Adipose tissue (tissue), 3 donors: ENCODE data around the gene GINS2. TPM values are rescaled to one million over a fixed set of nuclear protein-coding genes. Genes with fewer than 3 reads are reported as not detected.

Experiments used
- H3K27ac ChIP-seq: one replicate; pipeline ENCODE4 v1.5.1; 2013; ENCODE audit warnings: low read depth, low read length
- WGBS, 3 donors: extraction: QIAGEN DNeasy Blood & Tissue Kit; methylation state at CpG; one replicate each; pipeline ENCODE4 v1.1.7; 2013; 5-methylcytosine and 5-hydroxymethylcytosine counted together
- polyA plus RNA-seq, 3 donors: library from polyadenylated mRNA; stranded (reverse); fragments of 200-250 nt; gene quantifications; one replicate each; pipeline ENCODE4 v1.2.3, GENCODE V29; 2013
- donor health status: healthy with polysubstance abuse.
- donor health status: Bipolar disorder and iron deficiency.
- donor health status: healthy.

The GINS2 gene
- polyA plus RNA-seq, 3 donors = 0.22 to 1.1 (median 0.62) TPM

DNA sequence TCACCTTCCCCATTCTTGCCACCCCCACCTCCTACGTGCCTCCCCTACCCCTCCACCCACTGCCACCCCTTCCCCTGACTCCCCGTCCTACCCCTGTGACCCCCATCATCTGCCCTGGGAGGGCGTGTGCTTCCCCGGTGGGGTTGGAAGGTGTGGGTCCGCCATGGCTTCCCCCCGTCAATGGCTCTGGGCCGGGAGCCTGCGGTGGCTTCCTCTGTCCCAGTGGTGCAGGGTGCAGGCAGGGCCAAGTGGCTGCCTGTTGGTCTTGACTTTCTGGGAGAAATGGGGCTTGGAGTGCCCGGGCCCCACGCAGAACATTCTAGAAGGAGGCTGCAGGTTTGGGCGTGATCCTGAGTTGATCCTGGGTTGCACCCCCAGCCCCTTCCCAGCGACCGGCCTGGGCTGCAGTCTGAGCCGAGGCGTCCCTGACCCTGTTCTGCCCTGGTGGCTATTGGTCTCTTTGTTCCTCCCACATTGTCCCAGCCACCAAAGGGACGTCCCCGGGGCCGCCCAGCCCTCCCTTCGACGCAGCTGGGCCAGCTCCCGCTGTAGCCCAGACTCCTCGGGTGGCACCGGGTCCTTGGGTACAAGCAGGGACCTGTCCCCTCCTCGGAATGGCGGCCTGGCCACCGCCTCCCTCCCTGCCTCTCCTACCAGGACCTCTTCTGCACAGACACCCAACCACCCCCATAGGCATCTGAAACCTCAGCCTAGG lies 49.9 kb downstream of the GINS2 start:
- no peak overlapping the region for H3K27ac ChIP-seq

DNA sequence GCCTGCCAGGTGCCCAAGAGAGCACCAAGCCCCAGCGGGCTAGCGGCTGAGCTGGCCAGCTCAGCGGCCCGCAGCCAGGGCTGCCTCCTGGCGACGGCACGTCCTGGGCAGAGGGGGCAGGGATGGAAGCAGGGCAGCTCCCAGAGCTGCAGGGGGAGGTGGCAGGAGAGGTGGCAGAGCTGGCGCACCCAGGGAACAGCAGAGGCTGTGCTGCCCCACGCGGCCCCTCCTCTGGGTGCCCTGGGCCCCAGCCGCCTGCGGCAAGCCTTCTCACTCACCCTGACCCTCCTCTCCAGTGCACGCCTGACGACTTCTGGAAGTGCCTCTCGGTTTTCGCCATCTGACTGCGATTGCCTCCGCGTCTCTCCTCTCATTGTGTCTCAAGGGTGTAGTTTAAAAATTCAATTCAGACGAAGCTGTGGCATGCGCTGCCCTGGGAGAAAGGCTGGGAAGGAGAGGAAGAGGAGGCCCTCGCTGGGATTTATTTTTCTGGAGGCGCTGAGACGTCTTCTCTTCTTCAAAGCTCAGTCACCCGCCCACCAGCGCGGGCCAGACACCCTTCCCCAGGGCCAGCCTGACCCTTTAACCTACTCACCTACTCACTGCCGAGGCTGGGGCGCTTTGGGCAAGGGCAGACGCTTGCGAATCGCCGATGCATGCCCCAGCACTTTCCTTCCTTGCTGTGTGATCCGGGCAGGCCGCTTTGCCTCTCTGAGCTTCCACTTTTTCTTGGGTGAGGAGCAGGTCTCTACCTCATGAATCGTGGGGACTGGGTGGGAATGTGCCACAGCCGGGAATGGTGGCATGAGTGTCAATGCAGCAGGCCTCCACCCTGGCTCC lies 50.7 kb downstream of the GINS2 start:
- 58 to 85% (median 69%) methylated on average over 31 to 37 of the region's 37 CpGs for WGBS, 3 donors

More for the DNA sequence above, 49.9 kb downstream of the GINS2 start:
- 51 to 88% (median 79%) methylated on average over 25 to 26 of the region's 26 CpGs for WGBS, 3 donors

DNA sequence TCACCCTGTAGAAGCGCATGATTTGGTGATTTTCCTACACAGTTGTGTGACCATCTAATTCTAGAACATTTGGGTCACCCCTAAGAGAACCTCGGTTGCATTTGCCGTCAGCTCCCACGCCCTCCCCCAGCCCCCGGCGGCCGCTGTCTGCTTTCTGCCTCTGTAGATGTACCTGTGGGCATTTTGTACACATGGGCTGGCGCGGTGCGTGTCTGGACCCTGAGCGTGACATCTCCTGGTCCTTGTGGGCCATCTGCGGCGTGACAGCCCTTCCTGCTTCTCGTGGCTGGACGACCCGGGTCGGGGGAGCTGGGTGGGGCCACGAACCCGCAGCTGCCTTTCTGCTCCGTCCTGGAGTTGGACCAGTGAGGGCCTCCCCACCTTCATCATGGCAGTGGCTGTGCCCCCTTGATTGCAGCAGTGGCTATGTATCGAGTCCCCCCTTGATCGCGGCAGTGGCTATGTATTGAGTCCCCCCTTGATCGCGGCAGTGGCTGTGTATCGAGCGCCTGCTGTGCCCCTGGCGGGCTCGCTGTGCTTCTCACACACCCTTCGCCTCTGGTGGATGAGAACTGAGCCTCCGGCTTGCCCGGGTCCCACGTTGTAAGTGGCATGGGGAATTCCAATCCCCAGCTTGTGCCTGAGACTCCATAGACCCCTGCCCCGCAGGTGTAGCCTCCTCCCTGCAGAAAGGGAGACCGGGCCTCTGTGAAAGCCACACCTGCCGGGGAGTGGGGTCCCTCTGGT lies 51.5 kb downstream of the GINS2 start:
- no peak overlapping the region for H3K27ac ChIP-seq
- 72 to 92% (median 90%) methylated on average over 36 of the region's 36 CpGs for WGBS, 3 donors

More for the DNA sequence above, 50.7 kb downstream of the GINS2 start:
- H3K27ac ChIP-seq = no peak overlapping the region

DNA sequence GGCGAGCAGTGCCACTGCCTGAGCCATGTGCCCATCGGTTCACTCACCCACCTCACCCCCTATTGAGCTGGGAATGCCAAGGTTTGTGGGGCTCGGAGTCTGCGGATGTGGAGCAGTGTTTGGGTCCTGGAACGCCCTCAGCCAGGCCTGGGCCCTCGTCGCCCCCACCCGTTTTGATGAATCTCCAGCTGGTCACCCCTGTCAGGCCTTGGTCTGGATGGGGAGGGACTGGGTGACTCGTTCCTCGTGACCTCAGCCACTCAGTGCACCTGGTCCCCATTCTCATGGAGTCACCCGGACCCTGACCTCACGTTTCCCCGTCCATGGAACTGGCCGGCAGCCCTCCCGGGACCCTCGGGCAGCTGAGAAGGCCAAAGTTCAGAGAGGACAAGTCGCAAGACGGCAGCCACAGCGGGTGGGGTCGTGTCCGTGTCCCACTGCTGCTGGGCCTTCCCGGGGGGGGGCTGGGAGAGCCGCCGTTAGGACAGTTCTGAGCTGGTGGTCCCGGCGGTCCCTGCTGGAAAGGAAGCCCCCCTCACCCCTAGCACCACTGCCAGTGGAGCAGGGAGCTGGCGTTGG lies 52.4 kb downstream of the GINS2 start:
- H3K27ac ChIP-seq = no peak overlapping the region
- WGBS, 3 donors = 62 to 87% (median 82%) methylated on average over 24 to 27 of the region's 27 CpGs

DNA sequence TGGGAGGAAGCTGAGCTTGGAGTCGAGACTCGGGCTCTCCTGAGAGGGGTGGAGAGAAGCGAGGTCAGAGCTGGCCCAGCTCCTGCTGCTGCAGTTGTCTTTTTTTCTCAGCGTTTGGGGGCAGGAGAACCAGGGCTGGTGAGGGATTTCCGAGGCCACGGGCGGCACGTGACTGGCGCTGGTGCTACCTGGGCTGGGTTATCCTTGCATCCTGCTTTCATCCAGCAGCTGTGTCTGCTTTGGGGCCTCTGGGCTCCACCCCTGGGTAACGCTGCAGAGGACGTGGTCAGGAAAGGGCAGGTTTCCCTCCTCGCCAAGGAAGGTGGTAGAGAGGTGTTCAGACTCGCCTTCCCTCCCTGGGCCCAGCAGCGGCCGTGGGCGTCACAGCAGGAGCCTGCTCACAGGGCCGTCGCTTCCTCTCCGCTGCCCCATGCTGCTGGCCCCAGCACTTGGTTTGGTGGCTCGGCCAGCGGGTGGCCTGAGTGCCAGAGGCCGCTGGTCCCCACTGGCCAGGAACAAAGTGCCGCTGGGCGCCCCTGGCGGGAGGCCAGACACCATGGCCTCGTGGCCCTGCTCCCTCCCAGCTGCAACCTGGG lies 53.1 kb downstream of the GINS2 start:
- WGBS, 3 donors = 34 to 79% (median 75%) methylated on average over 26 of the region's 26 CpGs

DNA sequence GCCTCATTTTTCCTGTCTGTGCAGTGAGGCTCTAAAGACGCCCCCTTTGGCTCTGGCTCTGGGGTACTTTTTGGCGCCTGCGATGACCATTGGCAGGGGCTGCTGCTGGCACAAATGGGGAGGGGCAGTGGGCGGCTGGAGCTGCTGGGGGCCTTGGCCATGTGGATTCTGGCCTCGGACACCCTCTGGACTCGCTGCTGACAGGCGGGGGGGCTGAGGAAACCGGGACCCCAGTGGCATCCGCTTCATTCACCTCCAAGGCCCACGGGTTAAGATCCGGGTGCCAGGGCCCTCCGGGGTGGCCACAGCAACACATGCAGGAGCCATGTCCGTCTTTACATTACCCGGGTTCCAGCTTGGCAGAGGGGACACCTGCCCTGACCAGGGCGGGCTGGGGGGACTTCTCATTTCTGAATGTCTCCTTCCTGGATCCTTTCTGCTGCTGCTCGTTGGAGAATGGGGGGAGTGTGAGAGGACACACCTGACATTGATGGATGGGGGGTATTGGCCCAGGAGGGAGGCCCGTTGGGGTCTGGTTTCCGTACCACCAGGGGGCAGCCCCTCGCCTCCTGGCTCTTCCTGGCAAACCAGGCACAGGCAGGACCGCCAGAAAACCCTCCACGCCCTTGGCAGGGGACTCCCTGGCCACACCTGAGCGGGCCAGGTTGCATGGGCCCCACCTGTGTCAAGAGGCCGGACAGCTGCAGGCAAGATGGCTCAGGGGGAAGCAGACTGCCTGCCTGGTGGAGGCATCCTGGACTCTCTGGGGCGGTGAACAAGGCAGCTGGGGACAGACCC lies 53.8 kb downstream of the GINS2 start:
- no peak overlapping the region for H3K27ac ChIP-seq
- WGBS, 3 donors = 55 to 88% (median 86%) methylated on average over 24 of the region's 24 CpGs

More for the DNA sequence above, 53.1 kb downstream of the GINS2 start:
- H3K27ac ChIP-seq = no peak overlapping the region

DNA sequence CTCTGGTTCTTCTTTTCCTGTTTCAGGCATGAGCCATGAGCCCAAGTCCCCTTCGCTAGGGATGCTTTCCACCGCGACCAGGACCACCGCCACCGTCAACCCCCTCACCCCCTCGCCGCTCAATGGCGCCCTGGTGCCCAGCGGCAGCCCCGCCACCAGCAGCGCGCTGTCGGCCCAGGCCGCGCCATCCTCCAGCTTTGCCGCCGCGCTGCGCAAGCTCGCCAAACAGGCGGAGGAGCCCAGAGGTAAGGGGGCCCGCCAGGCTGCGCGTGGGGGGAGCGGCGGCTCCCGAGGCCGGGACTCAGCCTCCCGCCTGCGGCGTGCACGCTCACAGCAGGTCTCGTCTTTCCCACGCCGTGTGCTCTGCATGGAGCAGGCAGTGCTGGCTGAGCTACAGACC lies 54.9 kb downstream of the GINS2 start:
- WGBS, 3 donors = 81 to 96% (median 94%) methylated on average over 32 to 35 of the region's 35 CpGs
- no peak overlapping the region for H3K27ac ChIP-seq

DNA sequence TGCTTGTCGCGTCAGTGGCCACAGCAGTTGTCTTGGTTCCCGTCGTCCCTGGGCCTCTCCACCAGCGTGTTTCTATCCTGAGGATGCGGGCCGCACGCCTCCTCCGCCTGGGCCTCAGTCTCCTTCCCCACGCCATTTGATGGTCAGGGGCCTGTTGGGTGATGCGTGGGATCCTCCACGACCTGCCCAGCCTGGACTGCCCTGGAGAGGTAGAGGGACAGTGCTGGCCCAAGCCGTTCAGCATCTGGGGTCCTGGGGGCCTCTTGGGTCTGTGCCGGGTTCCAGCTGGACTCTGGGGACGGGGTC lies 55.4 kb downstream of the GINS2 start:
- WGBS, 3 donors = 78 to 96% (median 91%) methylated on average over 15 of the region's 15 CpGs
- H3K27ac ChIP-seq = no peak overlapping the region

DNA sequence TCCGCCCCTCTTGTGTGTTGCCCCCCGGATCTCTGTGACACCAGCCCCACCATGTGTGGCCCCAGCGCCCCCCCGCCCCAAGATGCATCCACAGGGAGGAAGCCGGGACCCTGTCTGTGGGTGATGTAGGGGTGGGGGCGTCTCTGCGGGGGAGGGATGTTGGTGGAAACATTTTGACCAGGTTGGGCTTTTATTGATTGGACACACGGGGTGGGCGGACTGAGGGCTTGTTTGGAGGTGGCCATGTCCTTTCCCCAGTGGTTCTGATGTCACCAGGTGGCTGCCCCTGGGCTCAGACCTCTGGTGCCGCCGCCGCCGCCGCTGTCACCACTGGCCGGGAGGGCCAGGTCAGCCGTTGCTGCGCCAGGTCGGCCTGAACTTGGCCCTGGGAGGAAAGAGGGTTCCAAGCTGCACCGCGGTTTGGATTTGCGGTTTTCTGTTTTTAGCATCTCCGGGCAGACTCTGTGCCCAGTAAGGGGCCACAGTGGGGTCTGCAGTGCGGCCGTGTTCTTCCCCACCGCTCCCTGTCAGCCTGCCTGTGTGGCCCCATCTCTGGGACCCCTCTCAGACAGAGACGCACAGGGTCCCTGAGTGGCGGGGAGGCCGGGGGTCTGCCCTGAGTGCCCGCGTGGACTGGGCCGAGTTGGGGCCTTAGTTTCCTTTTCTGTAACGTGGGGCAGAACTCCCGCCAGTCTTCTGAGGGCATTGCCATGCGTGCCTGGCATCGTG lies 55.9 kb downstream of the GINS2 start:
- 76 to 92% (median 90%) methylated on average over 34 to 35 of the region's 35 CpGs for WGBS, 3 donors
- H3K27ac ChIP-seq = no peak overlapping the region

DNA sequence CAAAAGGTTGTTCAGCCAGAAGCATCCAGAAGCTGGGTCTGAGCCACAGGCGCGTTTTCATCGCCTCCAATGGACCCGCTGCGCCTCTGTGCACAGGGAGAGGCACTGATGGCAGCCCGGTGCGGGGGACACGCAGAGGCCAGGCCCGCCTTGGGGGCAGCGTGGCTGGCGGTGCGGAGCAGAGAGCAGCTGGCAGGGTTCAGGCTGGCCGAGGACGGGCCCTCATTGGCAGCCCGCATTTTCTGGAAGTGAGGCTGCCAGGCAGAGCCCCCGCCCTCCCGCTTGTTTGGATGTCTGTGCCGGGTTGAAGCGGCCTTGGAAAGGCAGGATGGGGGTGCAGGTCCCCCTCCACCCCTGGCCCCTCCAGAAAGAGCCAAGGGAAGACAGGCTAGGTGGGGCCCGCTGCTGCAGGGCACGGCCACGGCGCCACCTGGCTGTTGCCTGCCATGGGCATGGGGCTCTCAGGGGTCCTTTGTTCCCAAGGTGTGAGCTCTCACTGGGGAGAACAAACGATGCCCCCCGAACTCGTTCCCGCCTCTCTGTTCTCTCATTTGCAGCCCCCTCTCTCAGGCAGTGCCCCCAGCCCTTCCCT lies 56.9 kb downstream of the GINS2 start:
- no peak overlapping the region for H3K27ac ChIP-seq
- WGBS, 3 donors = 61 to 93% (median 82%) methylated on average over 23 to 27 of the region's 27 CpGs

DNA sequence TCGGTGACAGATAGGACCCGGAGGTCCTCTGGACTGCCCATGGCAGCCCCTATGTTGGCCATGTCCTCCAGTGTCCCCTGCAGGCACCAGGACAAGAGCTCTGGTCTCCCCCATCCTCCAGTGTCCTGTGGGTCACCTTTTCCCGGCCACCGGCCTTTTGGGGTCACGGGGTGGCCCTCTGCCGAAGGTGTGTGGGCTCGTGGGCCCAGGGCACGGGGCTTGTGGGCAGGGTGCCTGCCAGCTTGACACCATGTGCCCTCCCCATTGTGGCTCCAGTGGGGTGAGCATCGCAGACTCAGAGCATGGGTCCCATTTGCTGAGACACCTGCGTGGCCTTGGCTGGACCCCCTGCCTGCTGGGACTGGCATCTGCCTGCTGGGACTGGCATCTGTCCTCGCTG lies 57.5 kb downstream of the GINS2 start:
- H3K27ac ChIP-seq = no peak overlapping the region
- 83 to 94% (median 92%) methylated on average over 10 to 11 of the region's 11 CpGs for WGBS, 3 donors

DNA sequence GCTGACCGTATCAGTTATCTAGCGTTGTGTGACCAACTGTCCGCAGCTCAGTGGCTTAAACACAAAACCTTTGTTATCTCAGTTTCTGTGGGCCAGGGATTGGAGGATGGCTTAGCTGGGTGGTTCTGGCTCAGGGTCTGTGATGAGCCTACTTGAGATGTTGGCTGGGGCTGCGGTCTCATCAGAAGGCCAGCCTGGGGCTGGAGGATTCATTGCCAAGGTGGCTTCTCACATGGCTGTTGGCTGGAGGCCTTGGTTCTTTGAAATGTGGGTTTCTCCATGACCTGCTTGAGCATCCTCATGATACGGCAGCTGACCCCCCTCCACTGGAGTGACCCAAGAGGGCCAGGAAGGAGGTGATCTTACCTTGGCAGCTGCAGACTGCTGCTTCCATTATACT lies 58.9 kb downstream of the GINS2 start:
- 92 to 97% (median 96%) methylated on average over 5 of the region's 5 CpGs for WGBS, 3 donors
- H3K27ac ChIP-seq = no peak overlapping the region

DNA sequence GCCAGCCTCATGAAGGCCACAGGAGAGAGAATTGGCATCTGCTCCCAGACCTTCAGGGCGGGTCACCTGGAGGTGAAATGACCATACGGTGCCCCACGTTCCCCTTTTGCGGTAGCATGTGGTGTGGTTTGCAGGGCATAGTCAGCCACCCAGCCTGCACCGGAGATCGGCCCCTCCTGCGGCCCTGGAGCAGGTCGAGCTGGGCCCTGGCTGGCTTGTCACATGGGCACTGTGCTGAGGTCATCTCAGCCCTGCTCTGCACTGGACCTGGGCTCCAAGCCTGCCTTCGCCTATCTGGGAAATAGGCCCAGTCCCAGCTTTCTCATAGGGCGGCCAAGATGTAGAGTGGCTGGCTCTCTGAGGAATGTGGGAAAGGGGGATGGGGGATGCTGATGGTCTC lies 59.4 kb downstream of the GINS2 start:
- H3K27ac ChIP-seq = no peak overlapping the region
- 95 to 97% (median 97%) methylated on average over 10 of the region's 10 CpGs for WGBS, 3 donors

DNA sequence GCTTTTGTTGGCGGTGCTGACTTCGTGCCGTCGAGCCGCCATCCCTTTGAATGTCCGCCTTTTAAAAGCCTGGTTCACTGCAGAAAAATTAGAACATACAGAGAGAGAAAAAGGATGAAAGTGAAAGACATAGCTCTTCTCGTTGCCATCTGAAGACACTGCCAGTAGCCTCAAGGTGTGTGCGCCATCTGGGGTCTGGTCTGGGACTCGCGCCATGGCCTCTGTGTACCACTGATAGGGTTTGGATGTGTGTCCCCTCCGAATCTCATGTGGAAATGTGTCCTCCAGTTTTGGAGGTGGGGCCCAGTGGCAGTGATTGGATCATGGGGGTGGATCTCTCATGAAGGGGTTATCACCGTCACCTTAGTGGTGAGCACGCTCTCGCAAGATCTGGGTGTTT lies 60.1 kb downstream of the GINS2 start:
- H3K27ac ChIP-seq = no peak overlapping the region
- WGBS, 3 donors = 95 to 97% (median 95%) methylated on average over 14 of the region's 14 CpGs

DNA sequence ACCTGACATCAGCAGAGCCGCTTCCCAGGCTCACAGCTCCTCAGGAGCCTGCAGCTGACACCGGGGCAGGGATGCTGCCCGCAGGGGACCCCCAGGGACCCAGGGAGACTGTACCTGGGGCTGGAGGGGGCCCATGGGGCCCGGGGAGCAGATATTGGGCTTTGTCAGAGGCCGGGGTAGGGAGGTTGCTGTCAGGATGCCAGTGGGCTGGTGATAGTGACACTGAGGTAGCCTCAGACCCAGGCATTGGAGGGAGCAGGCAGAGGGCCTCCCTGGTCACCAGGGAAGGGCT lies 60.5 kb downstream of the GINS2 start:
- no peak overlapping the region for H3K27ac ChIP-seq
- 78 to 95% (median 87%) methylated on average over 5 of the region's 5 CpGs for WGBS, 3 donors

DNA sequence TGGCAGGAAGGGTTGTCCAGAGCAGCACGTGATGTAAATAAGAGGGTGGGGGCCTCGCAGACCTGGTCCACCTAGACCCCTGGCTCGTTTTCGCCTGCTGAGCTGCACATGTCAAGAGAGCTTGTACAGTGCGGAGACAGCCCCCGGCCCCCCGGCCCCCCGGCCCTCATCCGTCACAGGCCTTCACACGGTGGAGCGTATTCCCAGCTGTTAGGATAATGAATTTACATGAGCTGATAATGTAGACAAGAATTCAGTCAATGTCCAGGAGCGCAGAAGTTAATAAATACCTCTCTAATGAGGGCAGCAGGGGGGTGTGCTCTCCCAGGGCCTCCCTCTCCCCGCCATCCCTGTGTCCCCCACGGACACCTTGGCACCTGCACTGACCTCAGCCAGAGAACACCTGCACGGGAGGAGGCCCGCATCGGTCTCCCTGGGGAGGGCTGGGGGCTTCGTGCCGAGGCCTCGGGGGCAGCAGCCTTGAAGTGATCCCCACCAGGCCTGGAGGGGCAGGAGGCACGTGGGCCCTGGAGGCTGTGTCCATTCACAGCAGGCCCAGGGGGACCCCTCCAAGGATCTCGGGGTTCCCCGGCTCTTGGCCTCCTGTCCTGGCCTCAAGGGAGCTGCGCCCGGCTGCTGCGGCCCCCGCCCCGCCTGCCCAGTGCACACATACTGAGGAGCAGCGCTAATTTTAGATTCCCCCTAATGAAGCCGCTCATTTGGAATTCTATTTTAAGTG lies 61.1 kb downstream of the GINS2 start:
- WGBS, 3 donors = 47 to 82% (median 77%) methylated on average over 29 to 30 of the region's 30 CpGs
- H3K27ac ChIP-seq = no peak overlapping the region
